SIG-M5 treated with dmso at 0.1 percent for 504 hours (cell line): ENCODE data around the gene NOPCHAP1.
"Not testable (repeated sequence)": the region's sequence is repeated elsewhere in the genome, so short reads cannot be mapped to it uniquely, and the experiment has no call there.

Experiments
- DNase-seq: peaks from one replicate; lab custom pipeline; 2025; ENCODE audit not compliant: unreplicated experiment; lab: John Stamatoyannopoulos, UW

The NOPCHAP1 gene

GRCh38 chr12:104964167-104964855, 21.8 kb upstream of the NOPCHAP1 start:
- DNase-seq = no peak

- no peak for DNase-seq
These were observed 21.3 kb upstream of the NOPCHAP1 start for GRCh38 chr12:104964856-104965205.

- no peak for DNase-seq
These were observed 19.4 kb upstream of the NOPCHAP1 start for GRCh38 chr12:104966677-104967076.

- DNase-seq = no peak
These were observed 16.8 kb upstream of the NOPCHAP1 start for GRCh38 chr12:104969343-104969742.

GRCh38 chr12:104971306-104971705, 14.8 kb upstream of the NOPCHAP1 start:
- no peak for DNase-seq

GRCh38 chr12:104973250-104973649, 12.9 kb upstream of the NOPCHAP1 start:
- DNase-seq = no peak

GRCh38 chr12:104974626-104975290, 11.4 kb upstream of the NOPCHAP1 start:
- DNase-seq = peak; percentile 93

- DNase-seq = peak; percentile 53
These were observed 10.4 kb upstream of the NOPCHAP1 start for GRCh38 chr12:104975587-104976343.

- DNase-seq = no peak
These were observed 9.4 kb upstream of the NOPCHAP1 start for GRCh38 chr12:104976703-104977102.

- DNase-seq = not testable (repeated sequence)
These were observed 8.4 kb upstream of the NOPCHAP1 start for GRCh38 chr12:104977688-104978087.

- DNase-seq = no peak
These were observed 910 bp upstream of the NOPCHAP1 start for GRCh38 chr12:104985206-104985605.

GRCh38 chr12:104990950-104991349, 4.8 kb downstream of the NOPCHAP1 start:
- DNase-seq = no peak

GRCh38 chr12:104991565-104992128, 5.5 kb downstream of the NOPCHAP1 start:
- DNase-seq = no peak

- no peak for DNase-seq
These were observed 8.2 kb downstream of the NOPCHAP1 start for GRCh38 chr12:104994336-104994735.

- DNase-seq = no peak
These were observed 11.4 kb downstream of the NOPCHAP1 start for GRCh38 chr12:104997541-104997940.

- DNase-seq = no peak
These were observed 12.6 kb downstream of the NOPCHAP1 start for GRCh38 chr12:104998423-104999346.

- DNase-seq = no peak
These were observed 13.2 kb downstream of the NOPCHAP1 start for GRCh38 chr12:104999347-104999685.

- no peak for DNase-seq
These were observed 15.4 kb downstream of the NOPCHAP1 start for GRCh38 chr12:105001476-105001875.

- peak; percentile 5 for DNase-seq
These were observed 27.8 kb downstream of the NOPCHAP1 start for GRCh38 chr12:105013892-105014291.

- no peak for DNase-seq
These were observed 28.5 kb downstream of the NOPCHAP1 start for GRCh38 chr12:105014603-105015002.

- no peak for DNase-seq
These were observed 29.4 kb downstream of the NOPCHAP1 start for GRCh38 chr12:105015543-105015942.
